ENCODE measurements around the gene PLEKHG2. TPM values are rescaled to one million over a fixed set of nuclear protein-coding genes. Genes with fewer than 3 reads are reported as not detected.

The PLEKHG2 gene
- total and polyA plus RNA-seq, 9 of the 15 experiments (the other 6 are each of a cell fraction or from before 2014, with no cell fraction given), result 0.98 to 45.7 (median 9.8) TPM

DNA sequence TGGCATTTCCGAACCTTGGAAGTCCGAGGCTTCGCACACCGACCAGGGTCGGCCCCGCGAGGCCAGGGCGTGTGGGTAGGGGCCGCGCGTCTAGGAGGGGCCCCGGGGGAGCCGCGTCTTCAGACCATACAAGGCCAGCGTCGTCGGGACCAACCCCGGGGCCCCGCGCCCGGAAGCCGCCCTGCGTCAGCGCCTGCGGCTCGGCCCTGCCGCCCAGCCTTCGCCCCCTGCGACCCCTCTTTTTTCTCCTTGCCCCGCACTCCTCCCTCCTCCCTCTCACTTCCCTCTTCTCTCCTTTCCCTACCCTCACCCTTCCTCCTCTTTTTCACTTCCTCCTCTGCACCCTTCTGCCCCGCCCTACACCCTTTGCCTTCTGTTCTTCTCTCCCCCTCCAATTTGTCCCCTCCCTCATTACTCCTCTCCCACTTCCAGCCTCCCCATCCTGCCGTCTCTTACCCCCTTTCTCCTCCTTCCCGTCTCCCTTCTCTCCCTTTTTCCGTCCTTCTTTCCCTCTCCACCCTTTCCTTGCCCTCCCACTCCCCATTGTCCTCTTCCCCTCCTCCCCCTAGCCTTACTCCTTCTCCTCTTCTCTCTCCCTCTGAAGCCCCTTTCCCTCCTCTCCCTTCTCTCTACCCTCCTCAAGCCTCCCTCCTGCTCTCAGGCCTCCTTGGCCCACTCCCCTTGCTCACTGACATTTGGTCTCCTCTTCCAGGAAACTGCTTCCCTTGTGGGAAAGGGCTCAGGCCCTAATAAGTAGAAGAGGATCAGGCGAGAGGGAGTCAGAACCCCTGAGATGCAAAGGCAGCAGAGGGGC is 2.2 kb upstream of the PLEKHG2 start (continued):
- TF ChIP-seq, protein P1, sequence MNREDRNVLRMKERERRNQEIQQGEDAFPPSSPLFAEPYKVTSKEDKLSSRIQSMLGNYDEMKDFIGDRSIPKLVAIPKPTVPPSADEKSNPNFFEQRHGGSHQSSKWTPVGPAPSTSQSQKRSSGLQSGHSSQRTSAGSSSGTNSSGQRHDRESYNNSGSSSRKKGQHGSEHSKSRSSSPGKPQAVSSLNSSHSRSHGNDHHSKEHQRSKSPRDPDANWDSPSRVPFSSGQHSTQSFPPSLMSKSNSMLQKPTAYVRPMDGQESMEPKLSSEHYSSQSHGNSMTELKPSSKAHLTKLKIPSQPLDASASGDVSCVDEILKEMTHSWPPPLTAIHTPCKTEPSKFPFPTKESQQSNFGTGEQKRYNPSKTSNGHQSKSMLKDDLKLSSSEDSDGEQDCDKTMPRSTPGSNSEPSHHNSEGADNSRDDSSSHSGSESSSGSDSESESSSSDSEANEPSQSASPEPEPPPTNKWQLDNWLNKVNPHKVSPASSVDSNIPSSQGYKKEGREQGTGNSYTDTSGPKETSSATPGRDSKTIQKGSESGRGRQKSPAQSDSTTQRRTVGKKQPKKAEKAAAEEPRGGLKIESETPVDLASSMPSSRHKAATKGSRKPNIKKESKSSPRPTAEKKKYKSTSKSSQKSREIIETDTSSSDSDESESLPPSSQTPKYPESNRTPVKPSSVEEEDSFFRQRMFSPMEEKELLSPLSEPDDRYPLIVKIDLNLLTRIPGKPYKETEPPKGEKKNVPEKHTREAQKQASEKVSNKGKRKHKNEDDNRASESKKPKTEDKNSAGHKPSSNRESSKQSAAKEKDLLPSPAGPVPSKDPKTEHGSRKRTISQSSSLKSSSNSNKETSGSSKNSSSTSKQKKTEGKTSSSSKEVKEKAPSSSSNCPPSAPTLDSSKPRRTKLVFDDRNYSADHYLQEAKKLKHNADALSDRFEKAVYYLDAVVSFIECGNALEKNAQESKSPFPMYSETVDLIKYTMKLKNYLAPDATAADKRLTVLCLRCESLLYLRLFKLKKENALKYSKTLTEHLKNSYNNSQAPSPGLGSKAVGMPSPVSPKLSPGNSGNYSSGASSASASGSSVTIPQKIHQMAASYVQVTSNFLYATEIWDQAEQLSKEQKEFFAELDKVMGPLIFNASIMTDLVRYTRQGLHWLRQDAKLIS (CRISPR knock-in tag; IDR thresholded peaks at IDR 0.05), result no peak
- TF ChIP-seq ARNT (IDR thresholded peaks at IDR 0.05), result peak; percentile 48 to 69; a peak in 2 of 4 replicates
- 0 out of 4 replicates have a peak, but pooled peaks of 1 of the 2 experiments have one; percentile 17 for TF ChIP-seq FOXA3 (CRISPR knock-in tag; conservative IDR thresholded peaks at IDR 0.05 in 1 of 2, IDR thresholded peaks at IDR 0.05 in 1 of 2)
- peak; percentile 71 for TF ChIP-seq ARHGAP35 (IDR thresholded peaks at IDR 0.05; ENCODE audit: partially characterized antibody)
- TF ChIP-seq YY1 (IDR thresholded peaks at IDR 0.05; ENCODE audit: borderline replicate concordance in 1 of 3, control insufficient read depth in 1 of 3, extremely low read depth in 1 of 3, insufficient read depth in 3 of 3, insufficient read length in 1 of 3, insufficient replicate concordance in 2 of 3, low read depth in 1 of 3, low read length in 2 of 3), result peak in 1 of 3 experiments; percentile 36
- TF ChIP-seq, protein P2, sequence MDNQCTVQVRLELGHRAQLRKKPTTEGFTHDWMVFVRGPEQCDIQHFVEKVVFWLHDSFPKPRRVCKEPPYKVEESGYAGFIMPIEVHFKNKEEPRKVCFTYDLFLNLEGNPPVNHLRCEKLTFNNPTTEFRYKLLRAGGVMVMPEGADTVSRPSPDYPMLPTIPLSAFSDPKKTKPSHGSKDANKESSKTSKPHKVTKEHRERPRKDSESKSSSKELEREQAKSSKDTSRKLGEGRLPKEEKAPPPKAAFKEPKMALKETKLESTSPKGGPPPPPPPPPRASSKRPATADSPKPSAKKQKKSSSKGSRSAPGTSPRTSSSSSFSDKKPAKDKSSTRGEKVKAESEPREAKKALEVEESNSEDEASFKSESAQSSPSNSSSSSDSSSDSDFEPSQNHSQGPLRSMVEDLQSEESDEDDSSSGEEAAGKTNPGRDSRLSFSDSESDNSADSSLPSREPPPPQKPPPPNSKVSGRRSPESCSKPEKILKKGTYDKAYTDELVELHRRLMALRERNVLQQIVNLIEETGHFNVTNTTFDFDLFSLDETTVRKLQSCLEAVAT (IDR thresholded peaks at IDR 0.05), result peak; percentile 91 to 95
- TF ChIP-seq, protein P3, sequence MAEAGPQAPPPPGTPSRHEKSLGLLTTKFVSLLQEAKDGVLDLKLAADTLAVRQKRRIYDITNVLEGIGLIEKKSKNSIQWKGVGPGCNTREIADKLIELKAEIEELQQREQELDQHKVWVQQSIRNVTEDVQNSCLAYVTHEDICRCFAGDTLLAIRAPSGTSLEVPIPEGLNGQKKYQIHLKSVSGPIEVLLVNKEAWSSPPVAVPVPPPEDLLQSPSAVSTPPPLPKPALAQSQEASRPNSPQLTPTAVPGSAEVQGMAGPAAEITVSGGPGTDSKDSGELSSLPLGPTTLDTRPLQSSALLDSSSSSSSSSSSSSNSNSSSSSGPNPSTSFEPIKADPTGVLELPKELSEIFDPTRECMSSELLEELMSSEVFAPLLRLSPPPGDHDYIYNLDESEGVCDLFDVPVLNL (CRISPR knock-in tag; IDR thresholded peaks at IDR 0.05; ENCODE audit: low read depth), result 0 out of 2 replicates have a peak, but pooled peaks have one; percentile 53
- TF ChIP-seq BCOR (IDR thresholded peaks at IDR 0.05), result peak; percentile 73
- TF ChIP-seq ZNF584 (CRISPR knock-in tag; IDR thresholded peaks at IDR 0.05; ENCODE audit: low read depth), result no peak
- peak; percentile 81 for TF ChIP-seq ERF (CRISPR knock-in tag; IDR thresholded peaks at IDR 0.05)
- peak; percentile 44; the same call in 1 of the 2 replicates for TF ChIP-seq PHF8 (IDR thresholded peaks at IDR 0.05; ENCODE audit: borderline replicate concordance, low read length)
- TF ChIP-seq ZNF668 (CRISPR knock-in tag; IDR thresholded peaks at IDR 0.05), result peak; percentile 33; the same call in 1 of the 2 replicates
- 0 out of 4 replicates have a peak, but pooled peaks of 1 of the 2 experiments have one; percentile 28 for TF ChIP-seq SIN3A (IDR thresholded peaks at IDR 0.05; ENCODE audit: borderline replicate concordance in 2 of 2, control insufficient read depth in 1 of 2, low read depth in 2 of 2, low read length in 2 of 2)
- TF ChIP-seq, protein P4, sequence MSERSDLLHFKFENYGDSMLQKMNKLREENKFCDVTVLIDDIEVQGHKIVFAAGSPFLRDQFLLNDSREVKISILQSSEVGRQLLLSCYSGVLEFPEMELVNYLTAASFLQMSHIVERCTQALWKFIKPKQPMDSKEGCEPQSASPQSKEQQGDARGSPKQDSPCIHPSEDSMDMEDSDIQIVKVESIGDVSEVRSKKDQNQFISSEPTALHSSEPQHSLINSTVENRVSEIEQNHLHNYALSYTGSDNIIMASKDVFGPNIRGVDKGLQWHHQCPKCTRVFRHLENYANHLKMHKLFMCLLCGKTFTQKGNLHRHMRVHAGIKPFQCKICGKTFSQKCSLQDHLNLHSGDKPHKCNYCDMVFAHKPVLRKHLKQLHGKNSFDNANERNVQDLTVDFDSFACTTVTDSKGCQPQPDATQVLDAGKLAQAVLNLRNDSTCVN (CRISPR knock-in tag; IDR thresholded peaks at IDR 0.05), result peak; percentile 95
- TF ChIP-seq KAT7 (CRISPR knock-in tag; IDR thresholded peaks at IDR 0.05; ENCODE audit: borderline replicate concordance), result 0 out of 2 replicates have a peak, but pooled peaks have one; percentile 61
- TF ChIP-seq HMG20B (CRISPR knock-in tag; IDR thresholded peaks at IDR 0.05), result no peak
- TF ChIP-seq NR1H2 (CRISPR knock-in tag; IDR thresholded peaks at IDR 0.05), result no peak
